A549 (cell line): ENCODE measurements around the gene SRI. TPM values are rescaled to one million over a fixed set of nuclear protein-coding genes. Genes with fewer than 3 reads are reported as not detected.
A peak's percentile ranks its signal among the peaks of the same experiment; 100 is the strongest.

Experiments
- ATAC-seq, 2 experiments: fragments of 200-7000 bp in 1 of 2; fragments of >200 bp in 1 of 2; cut with Nextera tagmentation in 1 of 2; cut with Tn5 transposase in 1 of 2; 3 replicates each; pipeline versions ENCODE4 v1.8.0 to v1.9.1; 2018 to 2020; ENCODE audit warnings: mild to moderate bottlenecking in 1 of 2, moderate library complexity in 1 of 2
- CTCF ChIA-PET: fragments of 300-600 bp; sonication (Branson Sonifier 250); formaldehyde crosslinking; extraction: SDS; loops from one replicate; lab custom pipeline; 2021; ENCODE audit warnings: antibody characterized with exemption, inconsistent platforms; lab: Yijun Ruan, JAX
- POLR2A ChIA-PET: fragments of 350-600 bp; formaldehyde crosslinking; extraction: SDS; loops from one replicate; lab custom pipeline; 2021; ENCODE audit warnings: antibody characterized with exemption, inconsistent platforms; lab: Yijun Ruan, JAX
- DNase-seq, 2 experiments: peaks; one replicate each; pipeline versions ENCODE4 v3.0.0 to v3.0.0-alpha.2; 2011 to 2016; ENCODE audit warnings: low read depth in 1 of 2, low spot score in 1 of 2
- FAIRE-seq: peaks from 2 replicates; lab custom pipeline; 2011; peaks lifted over from hg19 to GRCh38; lab: Jason Lieb, UNC
- H3K27ac ChIP-seq, 2 experiments: fragments of >200 bp; sonication (Bioruptor Twin); formaldehyde crosslinking; 3 replicates each; pipeline ENCODE4 v1.5.1; 2016 to 2017
- H3K4me1 ChIP-seq: fragments of >200 bp; sonication (Bioruptor Twin); formaldehyde crosslinking; 3 replicates; pipeline ENCODE4 v1.6.1; 2016
- H3K4me2 ChIP-seq: fragments of >200 bp; sonication (Bioruptor Twin); formaldehyde crosslinking; 3 replicates; pipeline ENCODE4 v1.6.1; 2016
- H3K4me3 ChIP-seq: fragments of >200 bp; sonication (Bioruptor Twin); formaldehyde crosslinking; 3 replicates; pipeline ENCODE4 v1.5.1; 2016
- H3K9me3 ChIP-seq: fragments of >200 bp; sonication (Bioruptor Twin); formaldehyde crosslinking; 3 replicates; pipeline ENCODE4 v1.6.1; 2016
- EHMT2 ChIP-seq: fragments of 200-600 bp; sonication (generic); IDR thresholded peaks from 2 replicates; pipeline ENCODE4 v1.6.1; 2016; ENCODE audit warnings: antibody characterized with exemption, low read depth, mild to moderate bottlenecking, moderate library complexity
- EP300 ChIP-seq, 2 experiments: fragments of >200 bp; sonication (Bioruptor Twin); formaldehyde crosslinking; IDR thresholded peaks; 2 replicates in 1 of 2; 3 replicates in 1 of 2; pipeline ENCODE4 v1.6.1; 2016 to 2017
- FOSB ChIP-seq: fragments of 250-450 bp; sonication (Bioruptor Pico); IDR thresholded peaks from 2 replicates; pipeline ENCODE4 v1.5.0; 2020; ENCODE audit warnings: mild to moderate bottlenecking, moderate library complexity
- FOSL2 ChIP-seq, 2 experiments: fragments of 450-650 bp in 1 of 2; fragments of >200 bp in 1 of 2; sonication (Bioruptor Twin) in 1 of 2; formaldehyde crosslinking; IDR thresholded peaks; 2 replicates each; pipeline versions ENCODE4 v1.5.0 to v1.6.1; 2016 to 2020; ENCODE audit warnings: mild to moderate bottlenecking in 1 of 2, moderate library complexity in 1 of 2
- GATA3 ChIP-seq: IDR thresholded peaks from 2 replicates; pipeline ENCODE4 v1.6.1; 2012; ENCODE audit warnings: borderline replicate concordance
- HOXA7 ChIP-seq: fragments of 250-450 bp; sonication (Bioruptor Pico); IDR thresholded peaks from 2 replicates; pipeline ENCODE4 v1.5.0; 2020; ENCODE audit warnings: mild to moderate bottlenecking, moderate library complexity
- JUNB ChIP-seq: fragments of >200 bp; sonication (Bioruptor Twin); formaldehyde crosslinking; IDR thresholded peaks from 2 replicates; pipeline ENCODE4 v1.6.1; 2016
- KDM5A ChIP-seq: fragments of 200-600 bp; sonication (generic); IDR thresholded peaks from 2 replicates; pipeline ENCODE4 v1.6.1; 2016; ENCODE audit warnings: antibody characterized with exemption, mild to moderate bottlenecking
- MAFK ChIP-seq: fragments of 450-650 bp; IDR thresholded peaks from 2 replicates; pipeline ENCODE4 v1.6.1; 2014; ENCODE audit not compliant: partially characterized antibody
- NFE2L2 ChIP-seq: fragments of 150-350 bp; conservative IDR thresholded peaks from 2 replicates; pipeline ENCODE4 v1.6.1; 2014; ENCODE audit warnings: low read length
- NR3C1 ChIP-seq: fragments of >200 bp; sonication (Bioruptor Twin); formaldehyde crosslinking; IDR thresholded peaks from 3 replicates; pipeline ENCODE4 v1.6.1; 2017
- POLR2AphosphoS2 ChIP-seq: conservative IDR thresholded peaks from 2 replicates; pipeline ENCODE4 v1.6.1; 2012; ENCODE audit warnings: low read length, improper control_type of control experiment, inconsistent platforms
- RAD21 ChIP-seq, 2 experiments: fragments of >200 bp in 1 of 2; sonication (Bioruptor Twin) in 1 of 2; formaldehyde crosslinking in 1 of 2; IDR thresholded peaks in 1 of 2; conservative IDR thresholded peaks in 1 of 2; 2 replicates in 1 of 2; 3 replicates in 1 of 2; pipeline ENCODE4 v1.6.1; 2012 to 2018; ENCODE audit warnings: inconsistent platforms in 1 of 2
- RARB ChIP-seq: fragments of 250-450 bp; sonication (Bioruptor Pico); IDR thresholded peaks from 2 replicates; pipeline ENCODE4 v1.8.0; 2021; ENCODE audit warnings: mild to moderate bottlenecking, moderate library complexity
- RCOR1 ChIP-seq: fragments of 150-350 bp; IDR thresholded peaks from 2 replicates; pipeline ENCODE4 v1.6.1; 2014; ENCODE audit warnings: antibody characterized with exemption, low read length, low read depth
- SMC3 ChIP-seq: fragments of >200 bp; sonication (Bioruptor Twin); formaldehyde crosslinking; IDR thresholded peaks from 3 replicates; pipeline ENCODE4 v1.6.1; 2018; ENCODE audit warnings: inconsistent platforms
- TFCP2L1 ChIP-seq: fragments of 250-450 bp; sonication (Bioruptor Pico); IDR thresholded peaks from 2 replicates; pipeline ENCODE4 v1.5.0; 2021; ENCODE audit warnings: mild to moderate bottlenecking
- TP53 ChIP-seq: fragments of 250-450 bp; sonication (Bioruptor Pico); IDR thresholded peaks from 2 replicates; pipeline ENCODE4 v1.5.0; 2021; ENCODE audit warnings: mild to moderate bottlenecking, moderate library complexity
- WGBS: methylation state at CpG from one replicate; pipeline ENCODE4 v1.1.6; 2017; ENCODE audit errors: missing lambda C conversion rate; 5-methylcytosine and 5-hydroxymethylcytosine counted together
- polyA plus RNA-seq, 4 experiments: library from polyadenylated mRNA; depleted of rRNA in 3 of 4; stranded (reverse); fragments of >200 nt; fragmentation: RNase III in 1 of 4; extraction: RNeasy Plus Mini Kit Qiagen cat#74134 plus additional on column Dnase treatment in 1 of 4; gene quantifications; 2 replicates in 3 of 4; 3 replicates in 1 of 4; pipeline ENCODE4 v1.2.3, GENCODE V29; 2011 to 2017
- TF ChIP-seq, protein P1 (sequence below): fragments of 250-450 bp; sonication (Bioruptor Pico); IDR thresholded peaks from 2 replicates; pipeline ENCODE4 v1.5.0; 2020; ENCODE audit warnings: low read depth, mild to moderate bottlenecking, moderate library complexity
- TF ChIP-seq, protein P2 (sequence below): IDR thresholded peaks from 2 replicates; pipeline ENCODE4 v1.6.1; 2012
- TF ChIP-seq, protein P3 (sequence below): fragments of 450-650 bp; IDR thresholded peaks from 2 replicates; pipeline ENCODE4 v1.6.1; 2014; ENCODE audit warnings: antibody characterized with exemption
- TF ChIP-seq, protein P4 (sequence below): fragments of >200 bp; sonication (Bioruptor Twin); formaldehyde crosslinking; IDR thresholded peaks from 3 replicates; pipeline ENCODE4 v1.5.1; 2016

The SRI gene
- polyA plus RNA-seq, 2 of the 4 experiments (the other 2 are of a cell fraction): 87.2 to 164 TPM

DNA sequence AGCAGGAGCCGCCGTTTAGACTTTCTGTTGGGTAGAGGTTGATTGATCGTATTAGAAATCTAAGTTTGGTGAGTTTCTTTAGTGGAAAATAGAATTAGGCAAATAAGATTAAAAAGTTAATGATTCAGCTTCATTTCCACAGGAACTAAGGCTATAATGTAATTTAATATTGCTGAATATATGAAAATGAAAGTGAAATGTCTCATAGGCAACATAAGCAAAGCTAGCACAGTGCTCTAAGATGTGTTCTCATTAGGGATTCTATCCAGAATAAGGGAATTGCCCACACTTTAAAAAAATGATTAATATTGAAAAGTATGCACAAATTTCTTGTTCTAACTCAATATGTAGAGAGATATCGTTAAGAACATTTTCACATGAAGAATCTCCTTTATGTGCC lies 47.0 kb downstream of the SRI start:
- H3K9me3 ChIP-seq: no peaks in the 10 kb centered on the region
- FAIRE-seq (no peak), DNase-seq (no peak), ATAC-seq (no peak)
- WGBS: 58% methylated on average over 4 of the region's 4 CpGs
- no peak overlapping the region for H3K4me2 ChIP-seq
- no peaks in the 10 kb centered on the region for H3K4me1 ChIP-seq
- no peak overlapping the region for H3K27ac ChIP-seq
- H3K4me3 ChIP-seq: no peak overlapping the region
- ChIA-PET POLR2A (no interaction called here), CTCF (no interaction called here)
- TF ChIP-seq SMC3 (no peak), TP53 (CRISPR knock-in tag) (no peak), EHMT2 (no peak), RARB (CRISPR knock-in tag) (no peak), NR3C1 (no peak), KDM5A (no peak), NFE2L2 (no peak), RCOR1 (no peak), EP300 (IDR thresholded peaks at IDR 0.05) (no peak), FOSB (CRISPR knock-in tag) (no peak), JUNB (no peak), MAFK (no peak), FOSL2 (IDR thresholded peaks at IDR 0.05) (no peak), FOSL2 (CRISPR knock-in tag; IDR thresholded peaks at IDR 0.05) (no peak), HOXA7 (CRISPR knock-in tag) (no peak), POLR2AphosphoS2 (no peak), TFCP2L1 (CRISPR knock-in tag) (no peak)
- TF ChIP-seq, protein P1, sequence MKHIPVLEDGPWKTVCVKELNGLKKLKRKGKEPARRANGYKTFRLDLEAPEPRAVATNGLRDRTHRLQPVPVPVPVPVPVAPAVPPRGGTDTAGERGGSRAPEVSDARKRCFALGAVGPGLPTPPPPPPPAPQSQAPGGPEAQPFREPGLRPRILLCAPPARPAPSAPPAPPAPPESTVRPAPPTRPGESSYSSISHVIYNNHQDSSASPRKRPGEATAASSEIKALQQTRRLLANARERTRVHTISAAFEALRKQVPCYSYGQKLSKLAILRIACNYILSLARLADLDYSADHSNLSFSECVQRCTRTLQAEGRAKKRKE (CRISPR knock-in tag): no peak
- TF ChIP-seq, protein P2, sequence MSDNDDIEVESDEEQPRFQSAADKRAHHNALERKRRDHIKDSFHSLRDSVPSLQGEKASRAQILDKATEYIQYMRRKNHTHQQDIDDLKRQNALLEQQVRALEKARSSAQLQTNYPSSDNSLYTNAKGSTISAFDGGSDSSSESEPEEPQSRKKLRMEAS: no peak
- TF ChIP-seq, protein P3, sequence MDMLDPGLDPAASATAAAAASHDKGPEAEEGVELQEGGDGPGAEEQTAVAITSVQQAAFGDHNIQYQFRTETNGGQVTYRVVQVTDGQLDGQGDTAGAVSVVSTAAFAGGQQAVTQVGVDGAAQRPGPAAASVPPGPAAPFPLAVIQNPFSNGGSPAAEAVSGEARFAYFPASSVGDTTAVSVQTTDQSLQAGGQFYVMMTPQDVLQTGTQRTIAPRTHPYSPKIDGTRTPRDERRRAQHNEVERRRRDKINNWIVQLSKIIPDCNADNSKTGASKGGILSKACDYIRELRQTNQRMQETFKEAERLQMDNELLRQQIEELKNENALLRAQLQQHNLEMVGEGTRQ: no peak

DNA sequence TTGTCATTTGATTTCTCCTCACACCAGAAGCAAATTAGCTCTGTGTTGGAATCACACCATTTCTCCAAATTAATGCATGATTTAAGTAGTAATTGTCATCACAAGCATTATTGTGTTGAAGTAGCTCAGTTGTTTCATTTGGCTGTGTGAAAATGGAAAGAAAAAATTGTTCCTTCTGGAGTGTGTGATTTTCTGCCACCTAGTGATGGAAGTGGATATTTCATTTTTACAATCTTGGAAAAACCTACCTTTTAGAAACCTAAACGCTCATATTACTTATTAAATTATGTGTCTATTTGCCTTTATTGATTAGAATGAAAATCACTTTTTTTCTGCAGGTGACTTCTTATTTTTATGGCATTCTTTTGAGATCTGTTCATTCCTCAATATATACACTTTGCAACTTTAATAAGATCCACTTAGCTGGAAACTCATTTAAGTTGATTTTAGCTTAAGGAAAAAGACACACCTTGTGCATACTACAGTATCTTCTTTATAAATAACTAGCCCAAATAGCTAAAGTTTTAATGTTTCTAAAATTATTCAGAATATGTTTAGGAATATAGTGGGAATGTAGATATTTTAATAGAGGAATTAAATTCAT lies 50.0 kb downstream of the SRI start:
- WGBS: 0% methylated on average over 1 of the region's 1 CpG
- no peaks in the 10 kb centered on the region for H3K4me1 ChIP-seq
- POLR2A ChIA-PET: no interaction called here
- TF ChIP-seq RAD21 (conservative IDR thresholded peaks at IDR 0.05 in 1 of 2, IDR thresholded peaks at IDR 0.05 in 1 of 2): peak; percentile 37 to 42; a peak in 2 of 5 replicates
- TF ChIP-seq, protein P4, sequence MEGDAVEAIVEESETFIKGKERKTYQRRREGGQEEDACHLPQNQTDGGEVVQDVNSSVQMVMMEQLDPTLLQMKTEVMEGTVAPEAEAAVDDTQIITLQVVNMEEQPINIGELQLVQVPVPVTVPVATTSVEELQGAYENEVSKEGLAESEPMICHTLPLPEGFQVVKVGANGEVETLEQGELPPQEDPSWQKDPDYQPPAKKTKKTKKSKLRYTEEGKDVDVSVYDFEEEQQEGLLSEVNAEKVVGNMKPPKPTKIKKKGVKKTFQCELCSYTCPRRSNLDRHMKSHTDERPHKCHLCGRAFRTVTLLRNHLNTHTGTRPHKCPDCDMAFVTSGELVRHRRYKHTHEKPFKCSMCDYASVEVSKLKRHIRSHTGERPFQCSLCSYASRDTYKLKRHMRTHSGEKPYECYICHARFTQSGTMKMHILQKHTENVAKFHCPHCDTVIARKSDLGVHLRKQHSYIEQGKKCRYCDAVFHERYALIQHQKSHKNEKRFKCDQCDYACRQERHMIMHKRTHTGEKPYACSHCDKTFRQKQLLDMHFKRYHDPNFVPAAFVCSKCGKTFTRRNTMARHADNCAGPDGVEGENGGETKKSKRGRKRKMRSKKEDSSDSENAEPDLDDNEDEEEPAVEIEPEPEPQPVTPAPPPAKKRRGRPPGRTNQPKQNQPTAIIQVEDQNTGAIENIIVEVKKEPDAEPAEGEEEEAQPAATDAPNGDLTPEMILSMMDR: peak; percentile 59
- 0 out of 3 replicates have a peak, but pooled peaks have one; percentile 31 for TF ChIP-seq SMC3
- no peak for TF ChIP-seq GATA3
- no peaks in the 10 kb centered on the region for H3K9me3 ChIP-seq
- FAIRE-seq (no peak), DNase-seq (peak; percentile 4 to 11), ATAC-seq (peak in 1 of 2 experiments; percentile 48; a peak in 2 of 6 replicates)
- H3K4me2 ChIP-seq: no peak overlapping the region
- CTCF ChIA-PET: interaction anchor here (0.6 to 2.2 kb wide), 8 partner anchors 10 to 154 kb away, joined by 3 to 8 read pairs (median 4); no protein-coding TSS in a partner anchor
- H3K4me3 ChIP-seq: no peak overlapping the region
- H3K27ac ChIP-seq: no peak overlapping the region
